OCI-M2 (cell line): ENCODE measurements around the gene METTL25.

Experiments used
- DNase-seq: peaks from one replicate; lab custom pipeline; 2025; ENCODE audit not compliant: unreplicated experiment; lab: John Stamatoyannopoulos, UW

METTL25 gene

DNA sequence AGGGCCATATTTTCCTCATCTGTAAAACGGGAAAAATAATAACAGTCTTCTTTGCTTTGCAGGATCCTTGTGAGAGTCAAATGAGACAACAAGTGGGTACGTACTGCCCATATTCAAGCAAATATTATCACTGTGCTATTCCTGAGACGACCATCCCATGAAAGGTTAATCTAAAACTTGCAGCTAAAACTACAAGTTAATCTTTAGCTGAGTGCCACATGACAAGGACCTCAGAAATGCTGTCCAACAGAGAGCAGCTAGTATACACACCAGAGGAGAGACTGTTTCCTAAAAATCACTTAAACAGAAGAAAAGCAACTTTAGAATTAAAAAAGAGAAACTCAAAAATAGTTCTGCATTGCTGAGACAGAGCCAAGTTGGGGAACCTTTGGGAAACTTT is 165.7 kb downstream of the METTL25 start:
- no peak for DNase-seq

DNA sequence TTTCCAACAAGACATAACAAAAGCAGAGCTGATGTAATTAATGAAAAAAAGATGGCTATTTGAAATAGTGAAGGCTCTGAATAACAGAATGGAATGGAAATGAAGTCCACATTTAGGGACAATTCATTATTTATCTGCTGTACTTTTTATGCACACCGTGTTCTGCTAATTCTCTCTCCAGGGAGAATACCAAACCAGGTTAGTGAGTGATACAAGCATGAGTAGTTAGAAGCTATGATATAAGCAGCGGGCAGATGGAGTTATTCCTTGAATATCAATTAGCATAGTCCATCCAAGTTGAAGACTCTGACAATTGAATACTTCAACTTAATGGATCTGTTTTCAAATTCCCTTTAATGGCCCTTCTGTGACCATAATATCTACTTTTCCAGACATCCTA is 166.3 kb downstream of the METTL25 start:
- no peak for DNase-seq

DNA sequence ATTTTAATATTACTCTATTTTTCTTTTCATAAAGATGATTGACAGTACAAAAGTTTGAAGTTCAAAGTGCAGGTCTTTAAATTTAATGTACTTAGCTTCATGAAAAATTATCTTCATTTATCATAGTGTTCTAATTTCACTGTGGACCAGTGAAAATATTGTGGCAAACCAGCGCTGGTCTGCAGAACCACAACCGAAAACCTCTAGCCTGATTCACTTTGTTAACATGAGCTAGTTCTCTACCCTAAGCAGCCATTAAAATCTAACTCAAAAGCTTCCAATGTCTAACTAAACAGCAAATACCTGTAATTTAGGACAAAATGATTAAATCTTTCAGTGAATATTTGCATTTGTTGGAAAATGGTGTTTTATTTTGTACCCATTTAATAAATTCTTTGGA is 167.3 kb downstream of the METTL25 start:
- DNase-seq: no peak

DNA sequence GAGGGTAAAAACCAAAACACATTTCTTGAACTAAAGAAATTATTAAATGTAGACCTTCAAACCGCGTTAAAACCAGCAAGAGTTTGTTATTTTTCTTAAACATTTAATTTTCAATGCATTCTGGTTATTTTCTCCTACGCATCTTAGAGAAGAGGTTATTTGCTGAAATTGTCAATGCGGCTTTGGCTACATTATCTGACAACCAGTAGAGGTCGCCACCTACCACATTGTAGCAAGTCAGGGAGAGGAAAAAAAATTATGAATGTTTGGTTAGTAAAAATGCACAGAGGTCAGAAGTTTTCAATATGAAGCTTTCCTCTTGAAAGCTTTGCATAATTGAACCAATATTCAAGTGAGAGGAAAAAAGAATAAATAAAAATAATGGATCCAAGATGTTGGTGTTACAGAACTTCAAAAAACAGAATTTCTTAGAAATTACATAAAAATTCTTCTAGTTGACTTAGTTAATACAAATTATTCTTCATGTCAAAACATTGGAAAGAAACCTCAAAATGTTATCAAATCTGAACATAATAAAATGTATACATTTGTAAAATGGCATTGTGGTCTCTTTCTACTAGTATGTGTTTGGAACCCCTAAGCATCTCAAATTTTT is 168.9 kb downstream of the METTL25 start:
- DNase-seq: no peak
